Measurements from ENCODE around the gene CPT2. TPM values are rescaled to one million over a fixed set of nuclear protein-coding genes. Genes with fewer than 3 reads are reported as not detected.

Gene CPT2
- total and polyA plus RNA-seq, 9 of the 15 experiments (the other 6 are each of a cell fraction or from before 2014, with no cell fraction given), result 7.6 to 25.1 (median 16.8) TPM

DNA sequence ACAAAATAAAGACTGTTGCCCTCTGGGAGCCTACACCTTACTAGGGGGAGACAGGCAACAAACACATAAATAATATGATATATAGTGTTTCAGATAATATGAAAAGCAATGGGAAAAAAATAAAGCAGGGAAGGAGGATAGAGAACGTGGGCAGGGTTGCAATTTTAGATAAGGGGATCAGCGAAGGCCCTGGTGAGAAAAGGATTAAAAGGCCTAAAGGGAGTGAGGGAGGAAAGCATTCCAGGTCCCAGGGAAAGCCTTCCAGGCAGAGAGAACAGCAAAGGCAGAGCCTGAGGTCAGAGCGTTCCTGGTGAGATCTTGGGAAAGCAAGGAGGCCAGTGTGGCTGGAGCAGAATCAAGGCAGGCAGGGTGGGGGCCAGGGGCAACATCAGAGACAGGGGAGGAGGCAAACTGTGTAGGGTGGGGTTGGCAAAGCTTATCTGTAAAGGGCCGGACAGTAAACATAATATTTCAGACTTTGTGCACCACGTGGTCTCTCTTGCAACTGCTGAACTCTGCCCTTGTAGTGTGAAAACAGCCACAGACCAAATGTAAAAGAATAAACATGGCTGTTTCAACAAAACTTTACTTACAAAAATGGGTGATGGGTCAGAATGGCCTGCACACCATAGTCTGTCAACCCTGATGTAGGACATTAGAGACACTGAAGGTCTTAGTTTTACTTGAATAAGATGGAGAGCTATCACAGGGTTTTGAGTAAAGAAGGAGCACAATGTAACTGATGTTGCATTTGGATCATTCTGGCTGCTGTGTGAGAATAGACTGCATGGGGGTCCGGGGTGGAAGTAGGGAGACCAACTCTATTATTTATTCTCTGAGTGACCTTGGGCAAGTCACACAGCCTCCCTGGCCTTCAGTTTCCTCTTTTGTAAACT is 13.3 kb upstream of the CPT2 start (continued):
- TF ChIP-seq, protein P1, sequence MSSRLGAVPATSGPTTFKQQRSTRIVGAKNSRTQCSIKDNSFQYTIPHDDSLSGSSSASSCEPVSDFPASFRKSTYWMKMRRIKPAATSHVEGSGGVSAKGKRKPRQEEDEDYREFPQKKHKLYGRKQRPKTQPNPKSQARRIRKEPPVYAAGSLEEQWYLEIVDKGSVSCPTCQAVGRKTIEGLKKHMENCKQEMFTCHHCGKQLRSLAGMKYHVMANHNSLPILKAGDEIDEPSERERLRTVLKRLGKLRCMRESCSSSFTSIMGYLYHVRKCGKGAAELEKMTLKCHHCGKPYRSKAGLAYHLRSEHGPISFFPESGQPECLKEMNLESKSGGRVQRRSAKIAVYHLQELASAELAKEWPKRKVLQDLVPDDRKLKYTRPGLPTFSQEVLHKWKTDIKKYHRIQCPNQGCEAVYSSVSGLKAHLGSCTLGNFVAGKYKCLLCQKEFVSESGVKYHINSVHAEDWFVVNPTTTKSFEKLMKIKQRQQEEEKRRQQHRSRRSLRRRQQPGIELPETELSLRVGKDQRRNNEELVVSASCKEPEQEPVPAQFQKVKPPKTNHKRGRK (tag; IDR thresholded peaks at IDR 0.05), result no peak
- TF ChIP-seq POLR2H (tag; IDR thresholded peaks at IDR 0.05; ENCODE audit: low read depth) (no peak), ZNF174 (CRISPR knock-in tag; IDR thresholded peaks at IDR 0.05) (no peak), MTA1 (IDR thresholded peaks at IDR 0.05; ENCODE audit: borderline replicate concordance) (no peak; the same call in 1 of the 2 replicates), SMARCA5 (IDR thresholded peaks at IDR 0.05) (no peak), HNRNPL (IDR thresholded peaks at IDR 0.05; ENCODE audit: low read depth, low read length) (no peak), ZNF121 (CRISPR knock-in tag; conservative IDR thresholded peaks at IDR 0.05) (no peak), CREB1 (IDR thresholded peaks at IDR 0.05) (peak; percentile 27), CREB1 (CRISPR knock-in tag; IDR thresholded peaks at IDR 0.05) (no peak), E2F3 (CRISPR knock-in tag; IDR thresholded peaks at IDR 0.05) (no peak), ZNF197 (CRISPR knock-in tag; IDR thresholded peaks at IDR 0.05; ENCODE audit: low read depth) (no peak), ZNF184 (CRISPR knock-in tag; IDR thresholded peaks at IDR 0.05) (no peak), ZC3H8 (IDR thresholded peaks at IDR 0.05) (no peak), GATA2 (CRISPR knock-in tag; IDR thresholded peaks at IDR 0.05) (no peak), ZNF583 (CRISPR knock-in tag; IDR thresholded peaks at IDR 0.05) (no peak), NFIC (IDR thresholded peaks at IDR 0.05) (peak; percentile 38), PTBP1 (IDR thresholded peaks at IDR 0.05; ENCODE audit: low read depth, low read length) (no peak)
- TF ChIP-seq, protein P2, sequence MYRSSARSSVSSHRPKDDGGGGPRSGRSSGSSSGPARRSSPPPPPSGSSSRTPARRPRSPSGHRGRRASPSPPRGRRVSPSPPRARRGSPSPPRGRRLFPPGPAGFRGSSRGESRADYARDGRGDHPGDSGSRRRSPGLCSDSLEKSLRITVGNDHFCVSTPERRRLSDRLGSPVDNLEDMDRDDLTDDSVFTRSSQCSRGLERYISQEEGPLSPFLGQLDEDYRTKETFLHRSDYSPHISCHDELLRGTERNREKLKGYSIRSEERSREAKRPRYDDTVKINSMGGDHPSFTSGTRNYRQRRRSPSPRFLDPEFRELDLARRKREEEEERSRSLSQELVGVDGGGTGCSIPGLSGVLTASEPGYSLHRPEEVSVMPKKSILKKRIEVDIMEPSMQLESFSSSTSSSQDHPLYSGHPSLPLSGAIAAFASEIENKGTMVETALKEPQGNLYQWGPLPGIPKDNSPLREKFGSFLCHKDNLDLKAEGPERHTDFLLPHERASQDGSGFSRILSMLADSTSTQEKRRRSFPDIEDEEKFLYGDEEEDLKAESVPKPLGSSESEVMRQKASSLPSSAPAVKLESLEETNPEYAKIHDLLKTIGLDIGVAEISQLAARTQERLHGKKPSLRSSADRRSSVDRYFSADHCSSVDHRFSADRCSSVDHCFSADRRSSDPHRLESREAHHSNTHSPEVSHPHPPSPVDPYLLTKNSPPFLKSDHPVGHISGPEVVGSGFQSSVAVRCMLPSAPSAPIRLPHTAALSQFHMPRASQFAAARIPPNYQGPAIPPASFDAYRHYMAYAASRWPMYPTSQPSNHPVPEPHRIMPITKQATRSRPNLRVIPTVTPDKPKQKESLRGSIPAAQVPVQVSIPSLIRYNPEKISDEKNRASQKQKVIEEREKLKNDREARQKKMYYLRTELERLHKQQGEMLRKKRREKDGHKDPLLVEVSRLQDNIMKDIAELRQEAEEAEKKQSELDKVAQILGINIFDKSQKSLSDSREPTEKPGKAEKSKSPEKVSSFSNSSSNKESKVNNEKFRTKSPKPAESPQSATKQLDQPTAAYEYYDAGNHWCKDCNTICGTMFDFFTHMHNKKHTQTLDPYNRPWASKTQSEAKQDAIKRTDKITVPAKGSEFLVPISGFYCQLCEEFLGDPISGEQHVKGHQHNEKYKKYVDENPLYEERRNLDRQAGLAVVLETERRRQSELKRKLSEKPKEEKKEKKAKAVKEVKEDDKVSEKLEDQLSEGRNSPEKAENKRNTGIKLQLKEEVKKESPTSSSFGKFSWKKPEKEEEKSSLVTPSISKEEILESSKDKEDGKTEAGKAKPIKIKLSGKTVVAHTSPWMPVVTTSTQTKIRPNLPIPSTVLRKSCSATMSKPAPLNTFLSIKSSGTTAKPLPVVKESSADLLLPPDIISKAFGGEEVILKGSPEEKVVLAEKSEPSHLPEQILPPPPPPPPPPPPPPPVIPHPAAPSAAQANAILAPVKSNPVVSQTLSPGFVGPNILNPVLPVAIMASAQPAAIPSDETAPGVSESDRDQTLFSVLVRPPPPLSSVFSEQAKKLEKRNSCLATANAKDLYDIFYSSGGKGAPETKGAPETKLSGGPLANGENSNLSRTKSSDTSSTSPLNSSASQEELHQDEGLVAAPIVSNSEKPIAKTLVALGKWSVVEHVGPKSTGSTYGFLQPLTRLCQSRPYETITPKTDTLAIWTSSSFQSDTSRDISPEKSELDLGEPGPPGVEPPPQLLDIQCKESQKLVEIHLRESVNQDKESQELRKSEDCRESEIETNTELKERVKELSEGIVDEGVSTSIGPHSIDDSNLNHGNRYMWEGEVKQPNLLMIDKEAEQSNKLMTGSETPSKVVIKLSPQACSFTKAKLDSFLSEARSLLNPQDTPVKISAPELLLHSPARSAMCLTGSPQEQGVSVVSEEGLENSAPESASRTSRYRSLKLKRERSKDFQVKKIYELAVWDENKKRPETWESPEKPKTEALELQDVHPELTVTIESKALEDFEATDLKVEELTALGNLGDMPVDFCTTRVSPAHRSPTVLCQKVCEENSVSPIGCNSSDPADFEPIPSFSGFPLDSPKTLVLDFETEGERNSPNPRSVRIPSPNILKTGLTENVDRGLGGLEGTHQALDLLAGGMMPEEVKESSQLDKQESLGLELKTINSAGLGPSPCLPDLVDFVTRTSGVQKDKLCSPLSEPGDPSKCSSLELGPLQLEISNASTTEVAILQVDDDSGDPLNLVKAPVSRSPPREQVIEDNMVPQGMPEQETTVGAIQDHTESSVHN (IDR thresholded peaks at IDR 0.05; ENCODE audit: borderline replicate concordance in 1 of 2, low read depth in 1 of 2), result no peak
- TF ChIP-seq, protein P3, sequence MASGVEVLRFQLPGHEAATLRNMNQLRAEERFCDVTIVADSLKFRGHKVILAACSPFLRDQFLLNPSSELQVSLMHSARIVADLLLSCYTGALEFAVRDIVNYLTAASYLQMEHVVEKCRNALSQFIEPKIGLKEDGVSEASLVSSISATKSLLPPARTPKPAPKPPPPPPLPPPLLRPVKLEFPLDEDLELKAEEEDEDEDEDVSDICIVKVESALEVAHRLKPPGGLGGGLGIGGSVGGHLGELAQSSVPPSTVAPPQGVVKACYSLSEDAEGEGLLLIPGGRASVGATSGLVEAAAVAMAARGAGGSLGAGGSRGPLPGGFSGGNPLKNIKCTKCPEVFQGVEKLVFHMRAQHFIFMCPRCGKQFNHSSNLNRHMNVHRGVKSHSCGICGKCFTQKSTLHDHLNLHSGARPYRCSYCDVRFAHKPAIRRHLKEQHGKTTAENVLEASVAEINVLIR (CRISPR knock-in tag; IDR thresholded peaks at IDR 0.05), result 0 out of 2 replicates have a peak, but pooled peaks have one; percentile 5
